ENCODE results near the gene CLDN1. TPM values are rescaled to one million over a fixed set of nuclear protein-coding genes. Genes with fewer than 3 reads are reported as not detected.
A peak's percentile ranks its signal among the peaks of the same experiment; 100 is the strongest.

The CLDN1 gene
- total RNA-seq, 1 donor from 2014 or later: 0.14 TPM

DNA sequence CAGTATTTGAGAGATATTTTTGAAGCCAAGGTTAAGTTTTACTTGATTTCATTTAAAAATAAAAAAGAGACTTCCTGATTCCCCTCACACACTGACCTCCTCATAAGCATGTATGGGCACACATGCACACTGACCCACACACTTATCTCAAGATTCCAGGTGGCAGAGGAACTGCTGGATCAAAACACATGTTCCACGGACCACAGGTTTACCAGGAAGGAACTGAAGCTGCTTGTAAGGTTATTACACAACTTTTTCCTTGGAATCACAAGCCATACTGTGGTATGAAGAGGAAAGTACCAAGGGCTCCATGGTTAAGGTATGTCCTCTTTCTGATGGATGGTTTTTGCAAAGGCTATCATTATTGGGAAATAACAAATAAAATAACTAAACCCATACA lies 7.5 kb downstream of the CLDN1 start:
- TF ChIP-seq, protein P1, sequence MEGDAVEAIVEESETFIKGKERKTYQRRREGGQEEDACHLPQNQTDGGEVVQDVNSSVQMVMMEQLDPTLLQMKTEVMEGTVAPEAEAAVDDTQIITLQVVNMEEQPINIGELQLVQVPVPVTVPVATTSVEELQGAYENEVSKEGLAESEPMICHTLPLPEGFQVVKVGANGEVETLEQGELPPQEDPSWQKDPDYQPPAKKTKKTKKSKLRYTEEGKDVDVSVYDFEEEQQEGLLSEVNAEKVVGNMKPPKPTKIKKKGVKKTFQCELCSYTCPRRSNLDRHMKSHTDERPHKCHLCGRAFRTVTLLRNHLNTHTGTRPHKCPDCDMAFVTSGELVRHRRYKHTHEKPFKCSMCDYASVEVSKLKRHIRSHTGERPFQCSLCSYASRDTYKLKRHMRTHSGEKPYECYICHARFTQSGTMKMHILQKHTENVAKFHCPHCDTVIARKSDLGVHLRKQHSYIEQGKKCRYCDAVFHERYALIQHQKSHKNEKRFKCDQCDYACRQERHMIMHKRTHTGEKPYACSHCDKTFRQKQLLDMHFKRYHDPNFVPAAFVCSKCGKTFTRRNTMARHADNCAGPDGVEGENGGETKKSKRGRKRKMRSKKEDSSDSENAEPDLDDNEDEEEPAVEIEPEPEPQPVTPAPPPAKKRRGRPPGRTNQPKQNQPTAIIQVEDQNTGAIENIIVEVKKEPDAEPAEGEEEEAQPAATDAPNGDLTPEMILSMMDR (conservative IDR thresholded peaks at IDR 0.05): no peak
- H3K27me3 Mint-ChIP-seq (ENCODE audit: low read depth): peaks cover 8% of the 10 kb centered on the region
- no peaks in the 10 kb centered on the region for H3K4me1 Mint-ChIP-seq
- H3K36me3 Mint-ChIP-seq (ENCODE audit: low read depth): no peaks in the 10 kb centered on the region
- H3K9me3 Mint-ChIP-seq: no peaks in the 10 kb centered on the region
- no peak for DNase-seq (ENCODE audit: low read depth, low spot score)
- H3K27ac Mint-ChIP-seq (ENCODE audit: unreplicated experiment): no peak overlapping the region
- no peak overlapping the region for H3K4me3 Mint-ChIP-seq

DNA sequence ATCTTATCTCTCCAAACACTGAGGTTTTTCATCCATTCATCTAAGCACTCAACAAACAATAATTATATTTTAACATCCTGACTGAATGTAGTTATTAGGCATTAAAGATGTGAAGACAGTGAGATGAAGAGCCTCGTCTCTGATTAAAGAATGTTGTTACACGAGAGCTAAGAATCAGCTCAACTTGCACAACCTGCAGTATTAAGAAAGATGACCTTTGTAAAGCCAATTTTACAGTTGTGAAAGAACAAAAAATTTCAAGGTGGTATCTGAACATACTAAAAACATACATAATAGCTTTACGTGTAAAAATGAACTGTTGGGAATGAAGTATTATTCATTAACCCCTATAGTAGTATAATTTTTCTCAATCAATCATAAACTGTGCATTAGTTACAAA lies 12.8 kb downstream of the CLDN1 start:
- Mint-ChIP-seq H3K36me3 (ENCODE audit: low read depth) (no peaks in the 10 kb centered on the region), H3K9me3 (no peaks in the 10 kb centered on the region), H3K4me3 (no peak overlapping the region), H3K27me3 (ENCODE audit: low read depth) (no peaks in the 10 kb centered on the region), H3K4me1 (no peaks in the 10 kb centered on the region), H3K27ac (ENCODE audit: unreplicated experiment) (no peak overlapping the region)
- TF ChIP-seq, protein P1 (conservative IDR thresholded peaks at IDR 0.05): no peak
- no peak for DNase-seq (ENCODE audit: low read depth, low spot score)

DNA sequence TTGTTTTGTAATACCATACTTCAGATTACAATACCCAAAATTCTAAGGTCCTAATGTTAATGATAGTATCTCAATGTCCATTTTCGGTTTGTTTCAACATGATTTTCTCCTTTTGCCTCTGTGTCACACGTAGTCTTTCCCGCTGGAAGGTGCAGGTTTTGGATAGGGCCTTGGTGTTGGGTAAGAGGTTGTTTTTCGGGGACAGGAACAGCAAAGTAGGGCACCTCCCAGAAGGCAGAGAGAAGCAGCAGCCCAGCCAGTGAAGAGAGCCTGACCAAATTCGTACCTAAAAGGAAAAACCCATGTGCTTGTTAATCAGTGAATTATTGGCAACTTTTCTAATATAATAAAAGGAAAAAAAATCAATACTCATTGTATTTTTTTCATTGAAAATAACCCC lies 14.1 kb downstream of the CLDN1 start:
- H3K36me3 Mint-ChIP-seq (ENCODE audit: low read depth): no peaks in the 10 kb centered on the region
- no peaks in the 10 kb centered on the region for H3K4me1 Mint-ChIP-seq
- H3K9me3 Mint-ChIP-seq: no peaks in the 10 kb centered on the region
- no peak overlapping the region for H3K4me3 Mint-ChIP-seq
- TF ChIP-seq, protein P1 (conservative IDR thresholded peaks at IDR 0.05): no peak
- peak overlapping the region; percentile 91 for H3K27ac Mint-ChIP-seq (ENCODE audit: unreplicated experiment)
- H3K27me3 Mint-ChIP-seq (ENCODE audit: low read depth): no peaks in the 10 kb centered on the region
- no peak for DNase-seq (ENCODE audit: low read depth, low spot score)

DNA sequence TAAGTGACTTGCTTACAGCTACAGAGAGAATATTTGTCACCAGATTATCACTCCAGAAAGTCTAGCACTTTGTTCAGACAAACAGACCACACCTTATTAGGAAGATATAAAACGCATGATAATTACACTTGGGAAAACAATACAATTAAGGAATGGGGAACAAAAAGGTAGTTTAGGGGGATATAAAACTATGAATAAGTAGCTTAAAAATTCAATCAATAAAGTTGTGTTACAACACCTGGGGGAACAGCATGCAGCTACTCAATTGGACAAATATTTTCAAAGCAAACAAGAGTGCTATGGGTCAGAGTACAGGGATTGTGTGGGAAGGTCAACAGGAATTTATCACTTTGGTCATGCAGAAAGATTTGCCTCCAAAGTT lies 15.1 kb downstream of the CLDN1 start:
- H3K4me3 Mint-ChIP-seq: no peak overlapping the region
- no peaks in the 10 kb centered on the region for H3K36me3 Mint-ChIP-seq (ENCODE audit: low read depth)
- TF ChIP-seq, protein P1 (conservative IDR thresholded peaks at IDR 0.05): no peak
- DNase-seq (ENCODE audit: low read depth, low spot score): no peak
- no peaks in the 10 kb centered on the region for H3K27me3 Mint-ChIP-seq (ENCODE audit: low read depth)
- H3K4me1 Mint-ChIP-seq: no peaks in the 10 kb centered on the region
- H3K9me3 Mint-ChIP-seq: no peaks in the 10 kb centered on the region
- H3K27ac Mint-ChIP-seq (ENCODE audit: unreplicated experiment): no peak overlapping the region

DNA sequence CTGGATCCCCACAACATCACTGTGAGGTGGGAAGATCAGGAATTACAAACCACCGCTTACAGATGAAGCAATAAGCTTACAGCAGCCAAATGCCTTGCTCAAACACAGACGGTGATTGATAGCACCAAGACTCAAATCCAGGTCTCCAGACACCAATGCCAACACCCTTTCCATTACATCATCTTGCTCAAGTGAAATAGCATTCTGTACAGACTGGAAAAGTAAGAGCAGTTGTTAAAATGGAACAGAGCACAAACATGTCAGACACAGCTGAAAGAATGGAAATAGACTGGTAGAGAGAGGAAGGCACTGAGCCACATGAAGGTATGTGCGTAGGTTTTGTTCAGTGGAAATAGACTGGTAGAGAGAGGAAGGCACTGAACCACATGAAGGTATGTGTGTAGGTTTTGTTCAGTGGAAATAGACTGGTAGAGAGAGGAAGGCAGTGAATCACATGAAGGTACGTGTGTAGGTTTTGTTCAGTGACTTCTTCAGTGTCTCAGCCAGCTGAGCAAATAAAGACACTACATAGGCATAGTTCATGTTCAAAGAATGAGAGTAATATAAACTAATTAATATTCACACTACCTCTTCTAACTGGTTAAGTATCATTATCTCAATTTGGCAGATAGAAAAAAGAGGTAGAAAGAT lies 15.6 kb downstream of the CLDN1 start:
- H3K27me3 Mint-ChIP-seq (ENCODE audit: low read depth): no peaks in the 10 kb centered on the region
- no peak overlapping the region for H3K27ac Mint-ChIP-seq (ENCODE audit: unreplicated experiment)
- TF ChIP-seq, protein P1 (conservative IDR thresholded peaks at IDR 0.05): no peak

More for the DNA sequence above, 15.6 kb downstream of the CLDN1 start:
- Mint-ChIP-seq H3K4me3 (no peak overlapping the region), H3K4me1 (no peaks in the 10 kb centered on the region), H3K36me3 (ENCODE audit: low read depth) (no peaks in the 10 kb centered on the region), H3K9me3 (no peaks in the 10 kb centered on the region)
- no peak for DNase-seq (ENCODE audit: low read depth, low spot score)
